ENCODE results near the gene RCL1.
"Not testable (repeated sequence)": the region's sequence is repeated elsewhere in the genome, so short reads cannot be mapped to it uniquely, and the experiment has no call there.

The RCL1 gene, protein sequence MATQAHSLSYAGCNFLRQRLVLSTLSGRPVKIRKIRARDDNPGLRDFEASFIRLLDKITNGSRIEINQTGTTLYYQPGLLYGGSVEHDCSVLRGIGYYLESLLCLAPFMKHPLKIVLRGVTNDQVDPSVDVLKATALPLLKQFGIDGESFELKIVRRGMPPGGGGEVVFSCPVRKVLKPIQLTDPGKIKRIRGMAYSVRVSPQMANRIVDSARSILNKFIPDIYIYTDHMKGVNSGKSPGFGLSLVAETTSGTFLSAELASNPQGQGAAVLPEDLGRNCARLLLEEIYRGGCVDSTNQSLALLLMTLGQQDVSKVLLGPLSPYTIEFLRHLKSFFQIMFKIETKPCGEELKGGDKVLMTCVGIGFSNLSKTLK

DNA sequence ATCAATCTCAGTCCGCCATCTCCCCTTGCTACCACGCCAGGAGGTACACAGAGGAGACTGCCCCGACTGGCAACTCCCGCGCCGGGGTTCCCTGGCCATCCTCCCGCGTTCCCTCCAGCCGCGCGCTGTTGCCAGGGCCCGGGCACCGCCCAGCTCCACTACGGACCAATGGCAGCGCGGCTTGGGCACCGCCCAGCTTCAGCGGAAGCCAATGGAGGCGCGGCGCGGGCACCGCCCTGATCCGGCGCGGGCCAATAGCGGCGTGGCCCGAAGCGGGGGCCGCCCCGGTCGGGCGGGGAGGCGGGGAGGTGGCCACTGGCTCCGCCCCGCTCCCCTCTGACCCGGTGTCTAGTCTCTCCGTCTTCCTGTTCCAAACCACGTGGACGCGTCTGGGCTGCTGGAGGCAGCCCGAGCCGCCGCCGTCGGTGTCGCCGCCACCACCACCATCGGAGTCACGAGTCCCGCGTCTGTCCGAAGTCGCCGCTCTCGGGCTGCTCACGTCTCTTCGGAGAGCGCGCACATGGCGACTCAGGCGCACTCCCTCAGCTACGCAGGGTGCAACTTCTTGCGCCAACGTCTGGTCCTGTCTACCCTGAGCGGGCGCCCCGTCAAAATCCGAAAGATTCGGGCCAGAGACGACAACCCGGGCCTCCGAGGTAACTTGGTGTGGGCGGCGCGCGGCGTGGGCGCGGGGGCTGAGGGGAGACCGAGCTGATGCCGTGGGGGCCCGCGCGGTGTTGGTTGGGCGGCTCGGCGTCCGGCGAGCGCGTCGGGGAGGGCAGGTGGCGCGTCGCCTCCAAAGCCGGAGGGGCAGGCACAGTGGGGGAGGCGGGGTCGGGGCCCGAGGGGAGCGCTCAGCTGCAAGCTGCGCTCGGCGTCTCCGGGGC, at the start of gene RCL1:
TSS of gene RCL1 (plus strand) at position 373 of the 887 bp plus-strand sequence. CDS start at position 521, 148 bp downstream.
- Mint-ChIP-seq H3K36me3 (ENCODE audit: low read depth) (peaks cover 12% of the 10 kb centered on the region), H3K4me1 (peaks cover 49% of the 10 kb centered on the region), H3K27me3 (peaks cover 4% of the 10 kb centered on the region), H3K27ac (peak within 1 kb of the TSS; percentile 93), H3K9me3 (peaks cover 4% of the 10 kb centered on the region), H3K4me3 (peak within 1 kb of the TSS; percentile 95)
- DNase-seq (peak; percentile 97), ATAC-seq (peak; percentile 98)

DNA sequence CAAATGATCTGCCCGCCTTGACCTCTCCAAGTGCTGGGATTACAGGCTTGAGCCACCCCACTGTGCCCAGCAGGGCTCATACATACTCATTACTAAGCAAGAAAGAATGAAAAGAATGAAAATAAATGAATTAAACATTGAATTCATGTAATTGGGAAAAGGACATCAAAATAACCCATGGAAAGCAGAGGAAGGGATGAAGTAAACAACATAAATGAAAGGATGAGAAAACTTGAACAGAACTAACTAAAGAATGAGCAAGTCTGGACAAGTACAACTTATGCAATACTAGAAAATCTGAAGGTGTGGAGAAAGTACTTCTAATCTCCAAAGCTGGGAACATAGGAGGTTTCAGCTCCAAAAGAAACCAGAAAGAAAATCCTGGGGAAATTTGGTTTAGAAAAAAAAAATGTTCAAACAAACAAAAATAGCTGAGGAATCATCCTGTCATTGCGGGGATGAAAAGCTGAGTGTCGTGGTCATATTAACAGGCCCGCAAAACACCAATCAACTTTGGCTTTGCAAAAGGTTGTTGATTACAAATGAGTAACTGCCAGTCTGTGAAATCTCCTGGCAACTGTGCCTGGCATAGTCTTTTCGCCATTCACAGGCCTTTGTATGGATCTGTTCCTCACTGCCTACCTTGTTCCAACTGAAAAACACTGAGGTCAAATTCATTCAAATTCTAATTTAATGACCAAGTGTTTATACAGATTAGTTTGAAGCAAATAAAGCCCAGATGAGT, 49.4 kb upstream of the RCL1 start:
- no peaks in the 10 kb centered on the region for H3K36me3 Mint-ChIP-seq (ENCODE audit: low read depth)
- H3K27ac Mint-ChIP-seq: no peak overlapping the region
- peaks cover 40% of the 10 kb centered on the region for H3K4me1 Mint-ChIP-seq
- DNase-seq (no peak), ATAC-seq (no peak)
- no peaks in the 10 kb centered on the region for H3K27me3 Mint-ChIP-seq
- no peak overlapping the region for H3K4me3 Mint-ChIP-seq
- peaks cover 4% of the 10 kb centered on the region for H3K9me3 Mint-ChIP-seq

DNA sequence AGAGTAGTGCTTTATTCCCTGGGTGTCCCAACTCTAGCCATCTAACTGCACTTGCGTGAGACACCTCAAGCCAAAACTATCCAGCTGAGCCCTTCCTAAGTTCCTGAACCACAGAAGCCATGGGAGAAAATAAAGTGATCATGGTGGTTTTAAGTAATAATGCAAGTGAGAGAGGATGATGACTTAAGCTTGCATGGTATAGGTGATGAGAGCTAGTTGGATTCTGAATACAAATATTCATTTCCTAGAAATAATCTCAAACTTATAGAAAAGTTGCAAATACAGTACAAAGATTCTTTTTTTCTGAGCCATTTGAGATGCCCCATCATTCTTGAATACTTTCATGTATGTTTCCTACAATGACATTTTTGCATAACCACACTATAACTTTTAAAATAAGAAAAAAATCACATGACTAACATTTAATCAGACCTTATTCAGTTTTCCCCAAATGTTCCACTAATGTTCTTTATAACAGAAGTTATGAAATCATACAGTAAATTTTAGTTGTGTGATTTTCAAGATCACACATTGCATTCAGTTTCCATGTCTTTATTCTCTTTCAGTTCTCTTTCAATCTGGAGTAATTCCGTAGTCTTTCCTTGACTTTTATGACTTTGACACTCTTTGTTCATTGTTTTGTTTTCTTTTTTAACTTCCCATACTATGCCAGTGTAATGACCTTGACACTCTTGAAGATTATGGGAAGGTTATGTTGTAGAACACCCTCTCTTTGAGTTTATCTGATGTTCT, 46.3 kb upstream of the RCL1 start:
- peak overlapping the region; percentile 29 for H3K27ac Mint-ChIP-seq
- H3K4me3 Mint-ChIP-seq: no peak overlapping the region
- no peaks in the 10 kb centered on the region for H3K36me3 Mint-ChIP-seq (ENCODE audit: low read depth)
- H3K9me3 Mint-ChIP-seq: peaks cover 4% of the 10 kb centered on the region
- no peaks in the 10 kb centered on the region for H3K27me3 Mint-ChIP-seq
- peak; percentile 20 for ATAC-seq
- peaks cover 23% of the 10 kb centered on the region for H3K4me1 Mint-ChIP-seq
- no peak for DNase-seq

DNA sequence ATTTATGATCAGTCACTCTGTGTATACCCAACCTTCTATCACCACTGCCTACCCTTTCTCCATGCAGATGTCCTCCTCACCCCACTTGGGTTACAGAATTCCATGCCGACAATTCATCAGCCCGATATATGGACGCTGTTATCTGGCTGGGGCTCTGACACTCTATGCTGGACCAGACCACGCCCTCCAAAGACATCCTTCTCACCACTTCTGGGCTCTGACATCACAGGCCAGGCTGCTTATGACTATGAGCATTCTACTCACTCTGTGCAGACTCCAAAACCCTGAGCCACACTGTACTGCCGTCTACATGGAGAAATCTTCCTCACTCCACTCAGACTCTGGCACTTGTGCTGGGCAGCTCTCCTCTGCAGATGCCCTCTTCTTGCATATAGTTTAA, 44.1 kb upstream of the RCL1 start:
- ATAC-seq: no peak

DNA sequence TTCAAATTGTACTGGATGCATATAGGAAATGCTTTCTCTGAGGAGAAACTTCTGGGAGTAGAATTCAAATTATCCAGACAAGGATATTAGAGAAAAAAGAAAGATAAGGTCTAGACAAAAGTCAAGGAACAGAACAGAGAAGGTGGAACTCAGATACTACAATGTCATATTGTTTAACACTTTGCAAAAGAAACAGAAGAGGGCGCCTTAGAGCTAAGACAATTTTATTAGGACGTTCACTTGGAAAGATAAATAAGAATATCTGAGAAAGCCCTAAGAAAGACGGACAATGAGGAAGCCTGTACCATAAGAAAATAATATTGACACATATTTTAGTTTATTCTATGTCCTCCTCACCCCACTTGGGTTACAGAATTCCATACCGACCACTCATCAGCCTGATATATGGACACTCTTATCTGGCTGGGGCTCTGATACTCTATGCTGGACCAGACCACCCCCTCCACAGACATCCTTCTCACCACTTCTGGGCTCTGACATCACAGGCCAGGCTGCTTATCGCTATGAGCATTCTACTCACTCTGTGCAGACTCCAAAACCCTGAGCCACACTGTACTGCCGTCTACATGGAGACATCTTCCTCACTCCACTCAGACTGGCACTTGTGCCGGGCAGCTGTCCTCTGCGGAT, 42.6 kb upstream of the RCL1 start:
- DNase-seq (no peak), ATAC-seq (no peak)
- H3K27ac Mint-ChIP-seq: no peak overlapping the region
- H3K9me3 Mint-ChIP-seq: no peaks in the 10 kb centered on the region
- peaks cover 12% of the 10 kb centered on the region for H3K4me1 Mint-ChIP-seq
- H3K4me3 Mint-ChIP-seq: no peak overlapping the region
- H3K36me3 Mint-ChIP-seq (ENCODE audit: low read depth): no peaks in the 10 kb centered on the region
- H3K27me3 Mint-ChIP-seq: no peaks in the 10 kb centered on the region

More for the DNA sequence above, 44.1 kb upstream of the RCL1 start:
- no peak overlapping the region for H3K4me3 Mint-ChIP-seq
- H3K27me3 Mint-ChIP-seq: no peaks in the 10 kb centered on the region
- no peak overlapping the region for H3K27ac Mint-ChIP-seq
- H3K9me3 Mint-ChIP-seq: peaks cover 4% of the 10 kb centered on the region
- no peaks in the 10 kb centered on the region for H3K36me3 Mint-ChIP-seq (ENCODE audit: low read depth)
- DNase-seq: no peak
- peaks cover 15% of the 10 kb centered on the region for H3K4me1 Mint-ChIP-seq

DNA sequence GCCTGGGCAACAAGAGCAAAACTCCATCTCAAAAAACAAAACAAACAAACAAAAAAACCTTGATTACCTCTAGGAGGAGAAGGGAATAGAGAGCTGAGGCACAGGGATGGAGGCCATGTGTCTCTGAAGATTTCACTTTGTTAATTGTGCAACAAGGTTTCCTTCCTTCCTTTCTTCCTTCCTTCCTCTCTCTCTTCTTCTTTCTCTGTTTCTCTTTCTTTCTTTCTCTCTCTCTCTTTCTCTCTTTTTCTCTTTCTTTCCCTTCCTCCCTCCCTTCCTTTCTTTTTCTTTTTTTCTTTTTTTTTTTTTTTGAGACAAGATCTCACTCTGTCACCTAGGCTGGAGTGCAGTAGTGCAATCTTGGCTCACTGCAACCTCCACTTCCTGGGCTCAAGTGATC, 38.2 kb upstream of the RCL1 start:
- DNase-seq; ATAC-seq; H3K4me1 Mint-ChIP-seq; H3K27ac Mint-ChIP-seq; H3K27me3 Mint-ChIP-seq; H3K9me3 Mint-ChIP-seq; H3K4me3 Mint-ChIP-seq; H3K36me3 Mint-ChIP-seq (ENCODE audit: low read depth): not testable (repeated sequence)

DNA sequence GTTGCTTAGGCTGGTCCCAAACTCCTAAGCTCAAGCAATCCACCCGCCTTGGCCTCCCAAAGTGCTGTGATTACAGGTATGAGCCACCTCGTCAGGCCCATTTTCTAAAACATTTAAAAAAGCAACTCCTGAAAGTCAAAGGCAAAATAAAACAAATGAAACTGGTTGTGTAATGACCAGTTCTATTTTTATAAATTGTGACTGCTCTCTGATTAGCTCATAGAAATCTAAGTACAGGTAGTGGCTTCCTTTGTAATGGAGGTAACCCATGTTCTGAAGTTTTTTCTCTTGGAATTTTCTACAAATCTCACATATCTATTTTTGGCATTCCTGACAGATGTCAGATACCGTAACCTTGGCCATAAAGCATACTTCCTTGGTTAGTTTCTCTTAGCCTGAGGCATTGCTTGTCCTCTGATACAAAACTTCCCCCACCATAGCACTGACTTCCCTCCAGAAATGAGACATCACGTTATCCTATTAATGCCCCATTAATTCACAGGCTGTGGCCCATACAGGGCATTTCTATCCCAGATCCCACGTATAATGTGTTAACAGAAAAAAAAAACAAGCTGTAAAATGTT, 37.6 kb upstream of the RCL1 start:
- Mint-ChIP-seq H3K27ac (no peak overlapping the region), H3K27me3 (no peaks in the 10 kb centered on the region), H3K4me1 (peaks cover 2% of the 10 kb centered on the region), H3K9me3 (no peaks in the 10 kb centered on the region), H3K36me3 (ENCODE audit: low read depth) (no peaks in the 10 kb centered on the region), H3K4me3 (no peak overlapping the region)
- DNase-seq (no peak), ATAC-seq (no peak)

DNA sequence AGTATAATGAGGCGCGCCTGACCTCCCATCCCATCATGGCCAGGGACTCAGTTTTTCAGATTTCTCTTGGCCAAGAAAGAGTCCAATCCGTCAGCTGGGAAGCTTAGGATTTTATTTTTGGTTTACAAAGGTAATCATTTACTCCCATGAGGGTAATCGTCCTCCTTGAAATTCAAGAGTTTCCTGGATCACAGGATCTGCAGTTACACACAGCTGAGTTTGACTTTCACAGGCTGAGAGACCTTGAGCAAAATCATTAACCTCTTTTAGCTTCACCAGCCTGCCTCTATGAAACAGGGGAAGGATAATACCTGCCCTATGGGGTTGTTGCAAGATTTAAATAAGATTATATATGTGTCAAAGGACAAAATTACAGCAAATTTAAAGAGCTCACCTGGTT, 36.3 kb upstream of the RCL1 start:
- peaks cover 2% of the 10 kb centered on the region for H3K4me1 Mint-ChIP-seq
- DNase-seq (no peak), ATAC-seq (no peak)
- H3K4me3 Mint-ChIP-seq: no peak overlapping the region
- no peak overlapping the region for H3K27ac Mint-ChIP-seq
- peaks cover 1% of the 10 kb centered on the region for H3K27me3 Mint-ChIP-seq
- H3K36me3 Mint-ChIP-seq (ENCODE audit: low read depth): no peaks in the 10 kb centered on the region
- no peaks in the 10 kb centered on the region for H3K9me3 Mint-ChIP-seq

DNA sequence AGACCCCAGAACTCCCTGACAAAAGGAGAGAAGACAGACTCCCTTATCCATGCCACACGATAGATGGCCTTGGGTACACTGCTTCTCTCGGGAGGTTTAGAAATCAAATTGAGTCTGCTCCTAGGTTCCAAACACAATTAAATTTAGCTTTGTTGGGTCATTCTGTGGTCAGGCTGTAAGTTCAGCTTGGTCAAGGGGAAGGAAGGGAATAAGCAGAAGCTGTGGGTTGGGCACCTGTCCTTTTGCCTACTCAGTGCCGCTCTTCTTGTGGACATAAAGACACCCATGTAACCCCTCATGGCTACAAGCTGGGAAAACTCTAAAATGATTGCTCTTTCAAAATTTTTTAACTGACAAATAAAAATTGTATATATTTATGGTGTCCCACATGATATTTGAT, 32.6 kb upstream of the RCL1 start:
- Mint-ChIP-seq H3K4me1 (peaks cover 17% of the 10 kb centered on the region), H3K4me3 (no peak overlapping the region), H3K9me3 (no peaks in the 10 kb centered on the region), H3K27me3 (peaks cover 2% of the 10 kb centered on the region), H3K27ac (no peak overlapping the region), H3K36me3 (ENCODE audit: low read depth) (no peaks in the 10 kb centered on the region)
- no peak for DNase-seq
- no peak for ATAC-seq

DNA sequence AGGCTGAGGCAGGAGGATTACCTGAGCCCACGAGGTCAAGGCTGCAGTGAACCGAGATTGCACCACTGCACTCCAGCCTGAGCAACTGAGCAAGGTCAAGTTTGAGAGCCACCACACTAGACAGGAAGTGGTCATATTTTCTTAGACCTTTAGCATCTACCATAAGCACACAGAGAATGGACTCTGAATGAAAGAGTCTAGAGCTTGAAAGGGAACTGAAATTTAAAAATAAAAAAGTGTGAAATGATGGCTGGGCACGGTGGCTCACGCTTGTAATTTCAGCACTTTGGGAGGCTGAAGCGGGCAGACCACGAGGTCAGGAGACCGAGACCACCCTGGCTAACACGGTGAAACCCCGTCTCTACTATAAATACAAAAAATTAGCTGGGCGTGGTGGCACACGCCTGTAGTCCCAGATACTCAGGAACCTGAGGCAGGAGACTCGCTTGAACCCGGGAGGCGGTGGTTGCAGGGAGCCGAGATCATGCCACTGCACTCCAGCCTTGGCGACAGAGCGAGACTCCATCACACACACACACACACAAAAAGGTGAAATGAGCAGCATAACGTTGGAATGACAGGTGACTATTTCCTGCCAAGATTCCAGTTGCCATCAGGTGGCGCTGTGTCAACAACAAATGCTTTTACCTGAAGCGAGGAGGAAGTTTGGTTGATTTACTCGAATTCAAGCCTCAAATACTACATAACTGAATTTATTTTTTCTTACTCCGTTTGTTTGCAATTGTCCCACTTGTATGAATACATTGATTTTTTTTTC, 30.4 kb upstream of the RCL1 start:
- H3K9me3 Mint-ChIP-seq: no peaks in the 10 kb centered on the region
- H3K4me3 Mint-ChIP-seq: peak overlapping the region; percentile 59
- H3K36me3 Mint-ChIP-seq (ENCODE audit: low read depth): no peaks in the 10 kb centered on the region
- ATAC-seq (peak; percentile 57), DNase-seq (peak; percentile 80)
- H3K4me1 Mint-ChIP-seq: peaks cover 17% of the 10 kb centered on the region
- H3K27ac Mint-ChIP-seq: peak overlapping the region; percentile 70
- H3K27me3 Mint-ChIP-seq: peaks cover 2% of the 10 kb centered on the region

DNA sequence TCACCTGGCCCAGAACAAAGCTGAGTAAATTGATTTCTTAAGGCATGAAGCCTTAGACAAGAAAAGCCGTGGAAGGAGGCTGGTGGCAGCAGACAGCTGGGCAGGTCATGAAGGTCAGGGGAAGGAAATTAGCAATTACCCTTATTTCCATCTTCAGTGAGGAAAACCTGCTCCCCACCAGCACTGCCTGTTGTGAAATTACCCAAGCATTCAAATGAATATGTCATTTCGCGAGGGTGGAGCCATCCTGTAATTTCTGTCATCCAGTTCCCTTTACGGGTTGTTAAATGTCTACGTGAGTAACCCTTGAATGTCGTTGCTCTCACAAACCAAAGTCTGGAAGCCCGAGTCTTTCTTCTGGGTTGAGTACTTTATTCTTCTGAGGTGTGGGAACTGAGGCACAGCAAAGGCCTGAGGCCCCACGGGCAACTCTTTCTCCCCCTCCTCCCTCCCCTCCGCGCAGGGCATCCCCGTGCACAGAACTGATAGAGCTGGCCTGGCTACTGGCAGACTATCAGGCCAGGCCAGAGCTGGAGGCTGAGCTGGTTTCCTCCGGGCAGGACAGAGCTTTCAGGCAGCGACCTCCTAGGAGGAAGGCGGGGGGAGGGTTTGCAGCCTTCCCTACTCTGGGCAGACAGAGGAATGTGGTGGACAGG, 29.7 kb upstream of the RCL1 start:
- H3K36me3 Mint-ChIP-seq (ENCODE audit: low read depth): no peaks in the 10 kb centered on the region
- H3K27ac Mint-ChIP-seq: peak overlapping the region; percentile 70
- H3K27me3 Mint-ChIP-seq: peaks cover 2% of the 10 kb centered on the region
- H3K9me3 Mint-ChIP-seq: no peaks in the 10 kb centered on the region
- ATAC-seq: peak; percentile 35
- H3K4me1 Mint-ChIP-seq: peaks cover 17% of the 10 kb centered on the region
- peak overlapping the region; percentile 59 for H3K4me3 Mint-ChIP-seq
- no peak for DNase-seq

DNA sequence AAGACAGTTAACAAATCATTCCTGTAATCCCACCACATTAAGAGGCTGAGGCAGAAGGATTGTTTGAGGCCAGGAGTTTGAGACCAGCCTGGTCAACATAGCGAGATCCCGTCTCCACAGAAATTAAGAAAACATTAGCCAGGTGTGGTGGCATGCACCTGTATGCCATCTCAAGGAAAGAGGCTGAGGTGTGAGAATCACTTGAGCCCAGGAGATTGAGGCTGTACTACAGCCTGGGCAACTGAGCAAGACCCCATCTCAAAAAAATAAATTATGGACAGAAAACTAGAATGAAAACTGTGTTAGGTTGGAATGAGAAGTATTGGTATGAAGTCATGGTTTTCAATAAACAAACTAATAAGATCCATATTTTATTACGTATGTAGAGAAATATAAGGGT, 28.7 kb upstream of the RCL1 start:
- H3K27ac Mint-ChIP-seq: no peak overlapping the region
- ATAC-seq (no peak), DNase-seq (no peak)
- H3K9me3 Mint-ChIP-seq: no peaks in the 10 kb centered on the region
- no peak overlapping the region for H3K4me3 Mint-ChIP-seq
- no peaks in the 10 kb centered on the region for H3K36me3 Mint-ChIP-seq (ENCODE audit: low read depth)
- peaks cover 18% of the 10 kb centered on the region for H3K4me1 Mint-ChIP-seq
- H3K27me3 Mint-ChIP-seq: peaks cover 2% of the 10 kb centered on the region

All from activated naive CD8-positive, alpha-beta T cell treated with anti-CD3 and anti-CD28 coated beads, Interleukin-2, amount 50 U/mL, for 24 hours (primary cell).